Lower leg skin (tissue), 4 donors: ENCODE data around the gene CTDNEP1. TPM values are rescaled to one million over a fixed set of nuclear protein-coding genes. Genes with fewer than 3 reads are reported as not detected.

ENCODE experiments used
- DNase-seq, 2 donors: peaks; one replicate each; pipeline ENCODE4 v3.0.0-alpha.2; 2019; ENCODE audit warnings: low spot score in 2 of 2
- H3K4me3 ChIP-seq: fragments of 200-600 bp; sonication (generic); 2 replicates; pipeline ENCODE4 v1.5.1; 2017; ENCODE audit warnings: mild to moderate bottlenecking, low read depth; ENCODE audit not compliant: poor library complexity, severe bottlenecking
- POLR2A ChIP-seq, 2 donors: fragments of 450-650 bp; IDR thresholded peaks; one replicate each; pipeline ENCODE4 v1.6.1; 2016 to 2017; ENCODE audit warnings: antibody characterized with exemption in 2 of 2, mild to moderate bottlenecking in 1 of 2, moderate library complexity in 1 of 2
- WGBS, 2 donors: methylation state at CpG; one replicate each; pipeline ENCODE4 v1.1.5; 2018; 5-methylcytosine and 5-hydroxymethylcytosine counted together
- intact Hi-C: fragments of 100-400 bp; cut with DNase I; formaldehyde crosslinking; loops from one replicate; pipeline ENCODE4 v1.15.0; 2023; ENCODE audit warnings: low total_unique reads
- total RNA-seq, 4 donors: library from RNA; depleted of rRNA; stranded (reverse); fragments of >200 nt; gene quantifications; one replicate each; pipeline ENCODE4 v1.1.0, GENCODE V29; 2016
- TF ChIP-seq, protein P1 (sequence below), 3 donors: fragments of 450-650 bp; IDR thresholded peaks; one replicate each; pipeline ENCODE4 v1.5.1; 2016; ENCODE audit warnings: antibody characterized with exemption in 3 of 3, mild to moderate bottlenecking in 3 of 3, moderate library complexity in 2 of 3

CTDNEP1 gene
- total RNA-seq, 4 donors from 2014 or later, result 55.3 to 79.2 (median 70.4) TPM

DNA sequence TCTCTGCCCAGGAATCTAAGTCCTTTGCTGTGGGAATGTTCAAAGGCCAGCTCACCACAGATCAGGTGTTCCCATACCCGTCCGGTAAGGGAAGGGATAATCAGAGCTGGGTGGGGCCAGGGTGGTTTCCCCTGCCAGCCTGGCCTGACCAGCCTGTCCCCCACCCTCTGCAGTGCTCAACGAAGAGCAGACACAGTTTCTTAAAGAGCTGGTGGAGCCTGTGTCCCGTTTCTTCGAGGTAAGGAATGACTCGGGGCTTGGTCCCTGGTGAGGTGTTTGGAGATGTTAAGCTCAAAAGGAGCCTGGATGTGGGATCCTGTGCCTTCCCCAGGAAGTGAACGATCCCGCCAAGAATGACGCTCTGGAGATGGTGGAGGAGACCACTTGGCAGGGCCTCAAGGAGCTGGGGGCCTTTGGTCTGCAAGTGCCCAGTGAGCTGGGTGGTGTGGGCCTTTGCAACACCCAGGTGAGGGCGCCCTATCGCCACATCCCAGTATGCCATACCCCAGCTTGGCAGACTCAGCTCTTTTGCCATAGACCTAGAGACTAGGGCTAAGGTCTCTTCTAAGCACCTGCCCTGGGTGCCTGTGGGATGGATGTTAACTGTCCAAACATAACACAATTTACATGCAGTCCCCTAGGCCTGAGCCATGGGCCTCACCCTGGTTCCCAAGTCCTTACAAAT, 30.8 kb downstream of the CTDNEP1 start:
- no peak for DNase-seq
- 18 to 19% methylated on average over 11 of the region's 11 CpGs for WGBS, 2 donors

DNA sequence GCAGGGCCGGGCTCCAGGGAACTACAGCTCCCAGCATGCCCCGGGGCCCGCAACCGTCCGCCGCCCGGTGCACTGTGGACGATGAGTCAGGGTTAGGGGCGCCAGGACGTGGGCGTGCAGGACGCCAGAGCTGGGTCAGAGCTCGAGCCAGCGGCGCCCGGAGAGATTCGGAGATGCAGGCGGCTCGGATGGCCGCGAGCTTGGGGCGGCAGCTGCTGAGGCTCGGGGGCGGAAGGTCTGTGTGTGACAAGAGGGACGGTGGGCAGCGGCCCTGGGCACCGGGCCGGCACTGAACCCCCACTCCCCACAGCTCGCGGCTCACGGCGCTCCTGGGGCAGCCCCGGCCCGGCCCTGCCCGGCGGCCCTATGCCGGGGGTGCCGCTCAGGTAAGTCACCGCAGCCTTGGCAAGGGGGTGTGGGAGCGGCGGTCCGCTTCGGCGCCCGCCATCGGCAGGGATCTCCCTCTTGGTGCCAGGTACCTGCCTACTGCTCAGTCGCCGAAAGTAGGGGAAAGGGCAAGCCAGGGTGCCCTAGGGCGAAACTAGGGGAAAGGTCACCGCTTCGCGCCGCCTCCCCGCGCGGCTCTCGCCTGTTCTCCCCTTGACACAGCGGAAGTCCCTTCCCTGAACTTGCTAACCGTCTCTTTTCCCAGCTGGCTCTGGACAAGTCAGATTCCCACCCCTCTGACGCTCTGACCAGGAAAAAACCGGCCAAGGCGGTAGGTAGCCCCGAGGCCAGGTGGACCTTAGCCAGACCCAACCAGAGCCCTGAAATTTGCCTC, 31.5 kb downstream of the CTDNEP1 start, which contains the start of the genes ACADVL and DLG4:
TSS of gene ACADVL (plus strand) at position 127 of the 781 bp plus-strand sequence. CDS start at position 174, 47 bp downstream.
TSS of gene DLG4 (minus strand) at position 25 of the 781 bp plus-strand sequence.
- peak in 1 of 2 donors; percentile 57 for TF ChIP-seq POLR2A (IDR thresholded peaks at IDR 0.05)
- TF ChIP-seq, protein P1, sequence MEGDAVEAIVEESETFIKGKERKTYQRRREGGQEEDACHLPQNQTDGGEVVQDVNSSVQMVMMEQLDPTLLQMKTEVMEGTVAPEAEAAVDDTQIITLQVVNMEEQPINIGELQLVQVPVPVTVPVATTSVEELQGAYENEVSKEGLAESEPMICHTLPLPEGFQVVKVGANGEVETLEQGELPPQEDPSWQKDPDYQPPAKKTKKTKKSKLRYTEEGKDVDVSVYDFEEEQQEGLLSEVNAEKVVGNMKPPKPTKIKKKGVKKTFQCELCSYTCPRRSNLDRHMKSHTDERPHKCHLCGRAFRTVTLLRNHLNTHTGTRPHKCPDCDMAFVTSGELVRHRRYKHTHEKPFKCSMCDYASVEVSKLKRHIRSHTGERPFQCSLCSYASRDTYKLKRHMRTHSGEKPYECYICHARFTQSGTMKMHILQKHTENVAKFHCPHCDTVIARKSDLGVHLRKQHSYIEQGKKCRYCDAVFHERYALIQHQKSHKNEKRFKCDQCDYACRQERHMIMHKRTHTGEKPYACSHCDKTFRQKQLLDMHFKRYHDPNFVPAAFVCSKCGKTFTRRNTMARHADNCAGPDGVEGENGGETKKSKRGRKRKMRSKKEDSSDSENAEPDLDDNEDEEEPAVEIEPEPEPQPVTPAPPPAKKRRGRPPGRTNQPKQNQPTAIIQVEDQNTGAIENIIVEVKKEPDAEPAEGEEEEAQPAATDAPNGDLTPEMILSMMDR (IDR thresholded peaks at IDR 0.05), result no peak
- WGBS, 2 donors, result 1% methylated on average over 43 to 50 of the region's 63 CpGs
- DNase-seq, result peak; percentile 90 to 99
- peak within 1 kb of the TSS; percentile 90 for H3K4me3 ChIP-seq
- intact Hi-C loops, result no loop called here

More for the DNA sequence above, 30.8 kb downstream of the CTDNEP1 start:
- TF ChIP-seq, protein P1 (IDR thresholded peaks at IDR 0.05), result no peak
- TF ChIP-seq POLR2A (IDR thresholded peaks at IDR 0.05), result no peak
- intact Hi-C loops, result no loop called here
- H3K4me3 ChIP-seq, result peak overlapping the region; percentile 90

DNA sequence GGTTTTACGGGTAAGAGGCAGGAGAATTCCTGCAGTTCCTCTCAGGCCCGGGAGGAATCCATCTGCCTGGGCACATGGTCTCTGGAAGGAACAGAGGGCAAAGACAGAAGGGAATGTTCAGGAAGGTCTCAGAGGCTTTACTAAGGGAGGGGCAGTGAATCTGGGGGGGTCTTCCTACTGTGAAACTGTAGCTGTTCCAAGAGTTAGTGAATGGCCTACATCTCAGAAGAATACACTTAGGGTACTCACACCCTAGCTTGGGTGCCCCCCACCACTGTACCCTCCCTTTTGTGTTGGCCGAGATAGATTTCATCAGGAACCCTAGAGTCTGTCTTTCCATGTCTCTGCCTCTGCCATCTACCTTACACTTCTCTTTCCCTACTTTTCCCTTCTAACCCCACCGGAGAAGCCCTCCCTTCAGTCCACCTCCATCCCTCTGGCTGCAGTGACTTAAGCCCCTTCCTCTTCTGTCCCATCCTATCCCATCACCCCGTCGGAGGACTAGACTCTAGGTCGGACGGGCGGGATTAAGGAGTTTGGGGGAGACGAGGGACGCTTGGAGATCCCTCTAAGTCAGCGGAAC, 32.2 kb downstream of the CTDNEP1 start:
- TF ChIP-seq, protein P1 (IDR thresholded peaks at IDR 0.05), result no peak
- no peak for TF ChIP-seq POLR2A (IDR thresholded peaks at IDR 0.05)
- 15 to 17% methylated on average over 12 of the region's 12 CpGs for WGBS, 2 donors
- no peak for DNase-seq
- H3K4me3 ChIP-seq, result peak overlapping the region; percentile 90
- intact Hi-C loops, result no loop called here

DNA sequence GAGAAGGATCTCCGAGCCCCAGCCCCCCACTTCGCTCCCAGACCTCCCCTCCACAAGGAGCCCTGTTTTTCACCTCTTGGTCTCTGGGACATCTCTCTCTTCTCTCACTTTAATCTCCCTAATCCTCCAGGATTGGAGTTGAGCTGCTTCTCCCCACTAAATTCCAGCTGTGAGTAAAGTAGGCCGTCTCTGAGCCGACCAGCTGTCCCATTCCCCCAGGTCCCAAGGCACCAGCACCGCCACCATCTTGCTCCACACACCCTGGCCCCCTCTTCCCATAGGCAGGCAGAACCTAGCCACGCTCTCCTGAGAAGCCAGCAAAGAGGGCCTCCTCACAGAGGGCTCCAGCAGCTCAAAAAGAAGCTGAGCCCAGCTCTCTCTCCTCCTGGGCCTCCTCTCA, 32.8 kb downstream of the CTDNEP1 start:
- 69 to 82% methylated on average over 6 of the region's 6 CpGs for WGBS, 2 donors
- no peak for DNase-seq
- no peak for TF ChIP-seq POLR2A (IDR thresholded peaks at IDR 0.05)
- TF ChIP-seq, protein P1 (IDR thresholded peaks at IDR 0.05), result no peak
- no peak overlapping the region for H3K4me3 ChIP-seq
- intact Hi-C loops, result no loop called here

DNA sequence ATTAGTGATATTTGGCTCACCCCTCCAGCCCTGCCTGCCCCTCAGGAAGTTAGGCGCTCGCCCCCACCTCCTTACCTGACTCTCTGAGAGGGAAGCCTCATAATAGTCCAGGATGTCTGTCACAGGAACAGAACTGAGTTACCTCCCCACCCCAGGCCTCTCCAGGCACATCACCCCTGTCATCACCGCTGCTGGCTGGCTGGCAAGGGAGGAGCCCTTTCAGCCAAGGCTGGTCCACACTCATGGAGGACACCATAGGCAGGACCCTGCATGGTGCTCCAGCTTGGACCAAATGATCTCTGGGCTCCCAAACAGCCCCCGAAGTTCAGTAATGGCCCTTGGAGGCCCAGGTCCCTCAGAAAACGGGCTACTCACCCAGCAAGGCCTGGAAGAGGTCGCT, 33.4 kb downstream of the CTDNEP1 start:
- TF ChIP-seq POLR2A (IDR thresholded peaks at IDR 0.05), result no peak
- TF ChIP-seq, protein P1 (IDR thresholded peaks at IDR 0.05), result no peak
- 68 to 69% methylated on average over 6 of the region's 6 CpGs for WGBS, 2 donors
- no peak overlapping the region for H3K4me3 ChIP-seq
- intact Hi-C loops, result no loop called here
- DNase-seq, result no peak
